ENCODE results near the gene MCAM.

Gene MCAM, protein sequence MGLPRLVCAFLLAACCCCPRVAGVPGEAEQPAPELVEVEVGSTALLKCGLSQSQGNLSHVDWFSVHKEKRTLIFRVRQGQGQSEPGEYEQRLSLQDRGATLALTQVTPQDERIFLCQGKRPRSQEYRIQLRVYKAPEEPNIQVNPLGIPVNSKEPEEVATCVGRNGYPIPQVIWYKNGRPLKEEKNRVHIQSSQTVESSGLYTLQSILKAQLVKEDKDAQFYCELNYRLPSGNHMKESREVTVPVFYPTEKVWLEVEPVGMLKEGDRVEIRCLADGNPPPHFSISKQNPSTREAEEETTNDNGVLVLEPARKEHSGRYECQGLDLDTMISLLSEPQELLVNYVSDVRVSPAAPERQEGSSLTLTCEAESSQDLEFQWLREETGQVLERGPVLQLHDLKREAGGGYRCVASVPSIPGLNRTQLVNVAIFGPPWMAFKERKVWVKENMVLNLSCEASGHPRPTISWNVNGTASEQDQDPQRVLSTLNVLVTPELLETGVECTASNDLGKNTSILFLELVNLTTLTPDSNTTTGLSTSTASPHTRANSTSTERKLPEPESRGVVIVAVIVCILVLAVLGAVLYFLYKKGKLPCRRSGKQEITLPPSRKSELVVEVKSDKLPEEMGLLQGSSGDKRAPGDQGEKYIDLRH

DNA sequence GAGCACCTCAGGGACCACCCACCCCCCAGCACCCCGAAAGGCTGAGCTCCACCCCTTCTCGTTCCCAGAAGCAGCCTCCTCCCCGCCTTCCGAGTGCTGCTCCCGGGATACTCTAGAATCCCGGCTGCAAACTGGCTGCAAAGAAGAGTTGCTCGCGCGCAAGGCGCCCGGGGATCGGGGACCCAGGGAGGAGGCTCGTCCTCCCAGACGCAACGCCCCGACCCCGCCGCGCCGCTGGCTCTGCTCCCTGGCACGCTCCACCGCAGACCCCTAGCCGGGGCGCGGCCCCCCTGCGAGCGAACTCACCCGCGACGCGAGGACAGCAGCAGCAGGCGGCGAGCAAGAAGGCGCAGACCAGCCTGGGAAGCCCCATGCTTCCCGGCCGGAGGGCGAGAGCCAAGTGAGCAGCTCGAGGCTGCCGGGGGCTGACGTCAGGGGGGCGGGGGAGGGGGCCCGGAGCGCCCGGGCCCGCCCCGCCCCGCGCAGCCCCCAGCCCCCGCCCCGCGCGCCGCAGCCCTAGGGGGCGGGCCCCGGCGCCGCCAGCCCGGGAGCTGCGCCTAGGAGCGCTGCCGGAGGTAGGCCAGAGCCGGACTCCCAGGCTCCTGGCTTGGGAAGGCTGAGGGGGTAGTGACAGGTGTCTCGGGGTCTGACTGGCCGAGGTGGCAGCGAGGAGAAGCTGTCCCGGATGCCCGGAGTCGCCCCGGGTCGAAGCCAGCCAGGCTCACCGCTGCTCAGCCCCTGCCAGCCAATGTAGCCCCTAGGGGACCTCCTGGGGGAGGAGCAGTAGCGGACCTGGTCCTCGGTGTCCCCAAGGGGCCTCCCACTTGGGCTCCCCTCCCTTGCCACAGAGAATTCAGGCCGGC lies at the start of gene MCAM:
Gene MCAM, minus strand, starts transcription at position 402 of the 863 bp plus-strand sequence. Its CDS starts 29 bp downstream, at position 373.
- DNase-seq = peak; percentile 43

DNA sequence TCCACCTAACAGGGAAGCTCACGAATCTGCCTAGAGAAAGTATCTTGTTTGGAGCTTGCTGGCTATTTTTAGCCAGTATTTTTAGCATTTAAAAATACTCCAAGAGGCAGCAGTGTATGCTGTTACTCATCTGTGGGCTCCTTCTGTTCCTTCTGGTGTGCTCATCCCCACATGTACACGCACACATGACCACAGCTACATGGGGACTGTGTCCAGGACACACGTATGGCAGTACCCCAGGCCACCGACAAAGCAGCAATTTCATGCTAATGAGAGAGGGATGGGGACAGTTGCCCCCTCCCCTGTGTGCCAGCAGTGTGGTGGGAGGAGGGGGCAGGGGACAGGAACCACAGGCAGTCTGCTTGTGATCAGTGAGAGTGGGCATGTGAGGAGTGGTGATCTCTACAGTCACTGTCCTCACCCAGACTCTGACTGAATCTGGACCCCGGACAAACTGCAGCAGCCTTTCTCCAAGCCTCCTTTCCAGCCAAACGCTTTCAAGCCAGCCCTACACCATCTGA lies 48.2 kb upstream of the MCAM start:
- DNase-seq = no peak

DNA sequence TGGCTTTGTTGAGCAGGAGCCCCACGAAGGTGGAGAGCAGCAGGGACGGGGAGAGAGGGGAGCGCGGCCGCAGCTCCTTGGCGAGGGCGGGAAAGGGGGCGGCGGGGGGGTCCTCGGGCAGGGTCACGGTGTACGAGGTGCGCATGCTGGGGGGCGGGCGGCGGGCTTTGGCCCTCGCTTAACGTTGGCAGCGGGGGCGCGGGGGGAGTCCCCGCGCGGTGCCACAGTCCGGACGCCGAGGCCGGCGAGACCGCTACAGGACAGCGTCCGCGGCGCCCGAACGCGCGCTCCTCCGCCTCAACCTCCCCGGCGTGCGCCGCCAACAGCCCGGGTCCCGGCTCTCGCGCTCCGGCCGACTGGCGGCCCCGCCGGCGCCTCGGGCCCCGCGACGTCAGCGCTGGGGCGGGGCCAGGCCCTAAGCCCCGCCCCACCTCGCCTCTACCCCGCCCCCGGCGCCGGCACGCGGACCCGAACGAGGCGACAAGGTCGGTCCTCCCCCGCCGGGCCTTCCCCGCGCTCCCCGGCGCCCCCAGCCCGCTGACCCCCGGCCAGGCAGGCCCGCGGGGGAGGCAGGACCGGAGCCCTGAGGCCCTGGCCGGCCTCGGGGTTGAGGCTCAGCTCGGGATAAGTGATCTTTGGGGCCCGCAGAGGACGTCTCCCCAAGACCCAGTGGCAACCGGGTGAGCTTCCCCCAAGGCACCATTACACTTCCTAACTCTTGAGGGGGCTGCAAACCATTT lies 47.1 kb upstream of the MCAM start:
- peak; percentile 49 for DNase-seq

DNA sequence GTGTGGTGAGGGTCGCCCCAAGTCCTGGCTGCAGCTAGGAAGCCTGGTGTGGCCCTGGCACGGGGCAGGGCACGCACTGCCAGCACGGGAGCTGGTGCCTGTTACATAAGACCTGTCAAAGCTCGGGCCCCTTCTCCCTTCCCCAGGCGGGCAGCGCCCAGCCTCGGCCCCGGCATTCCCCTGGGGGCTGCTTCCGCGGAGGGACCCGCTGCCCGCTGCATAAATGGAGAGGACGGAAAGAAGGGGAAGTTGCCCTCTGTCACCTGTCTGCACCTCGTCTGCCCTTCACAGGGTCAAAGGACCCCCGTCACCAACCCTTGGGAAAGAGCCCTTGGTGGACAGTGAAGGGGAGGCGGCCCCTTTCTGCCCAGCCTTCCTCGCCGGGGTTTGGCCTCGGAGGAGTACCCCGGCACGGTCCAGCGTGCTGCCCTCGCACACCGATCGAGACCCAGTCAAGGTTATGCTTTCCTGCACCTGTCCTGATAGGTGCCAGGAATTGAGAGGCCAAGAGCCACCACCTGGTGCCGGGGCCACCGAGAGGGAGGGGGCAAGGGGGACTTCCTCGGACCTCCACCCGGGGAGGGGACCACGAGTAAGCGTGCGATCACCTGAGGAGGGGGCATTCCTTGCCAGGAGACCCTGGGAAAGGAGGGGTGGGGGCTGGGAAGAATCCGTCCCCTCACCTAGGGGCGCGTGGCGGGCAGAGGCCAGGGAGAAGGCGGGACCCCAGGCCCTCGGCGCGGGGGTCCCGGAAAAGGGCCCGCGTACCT lies 46.3 kb upstream of the MCAM start:
- peak; percentile 56 for DNase-seq

DNA sequence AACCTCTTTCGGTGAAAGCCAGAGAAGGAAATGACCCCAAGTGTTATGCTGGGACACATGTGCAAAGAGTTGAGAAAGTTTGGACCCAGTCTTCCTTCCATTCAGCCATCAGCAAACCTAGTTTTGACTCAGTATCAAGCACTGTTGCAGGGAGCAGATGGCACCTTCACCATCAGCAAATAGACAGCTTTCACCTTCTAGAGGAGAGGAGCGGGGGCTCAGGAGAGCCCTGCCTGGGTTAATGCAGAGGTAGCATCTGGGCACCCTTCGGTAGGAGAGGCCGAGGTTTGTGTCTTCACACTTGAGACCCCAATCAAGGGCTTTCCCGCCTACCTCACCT lies 45.8 kb upstream of the MCAM start:
- peak; percentile 56 for DNase-seq

DNA sequence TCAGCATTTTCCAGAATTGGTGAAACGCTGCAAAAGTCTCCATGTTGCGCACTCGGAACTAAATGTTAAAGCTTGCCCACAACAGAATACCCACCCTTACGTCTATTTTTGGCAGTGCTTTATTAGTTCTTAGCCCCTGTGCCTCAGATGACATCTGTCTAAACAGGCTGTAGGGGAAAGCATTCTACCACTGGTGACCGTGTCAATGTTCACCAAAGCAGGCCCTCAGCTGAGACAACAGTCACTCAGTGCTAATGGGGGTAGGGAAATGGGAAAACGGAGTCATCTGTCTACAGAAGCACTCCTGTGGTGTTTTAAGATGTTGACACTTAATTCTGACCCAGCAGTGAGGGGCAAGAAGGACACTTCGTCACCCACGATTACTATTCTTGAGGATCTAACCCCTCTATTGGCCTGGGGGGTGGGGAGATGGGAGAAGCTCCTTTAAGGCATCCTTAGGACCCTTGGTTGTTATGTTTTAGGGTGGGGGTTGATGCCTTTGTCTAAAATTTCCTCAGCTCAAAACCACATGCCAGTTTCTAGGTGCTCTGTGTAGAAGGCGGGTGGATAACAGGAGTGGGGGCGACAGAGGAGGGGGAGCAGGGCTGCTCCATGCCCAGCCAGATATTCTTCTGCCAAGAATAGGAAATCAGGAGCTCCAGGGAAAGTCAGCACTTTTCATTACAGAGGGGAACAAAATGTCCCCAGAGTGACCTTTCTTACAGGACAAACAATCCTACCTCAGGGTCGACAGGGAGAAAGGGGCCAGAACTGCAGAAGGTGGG lies 45.2 kb upstream of the MCAM start:
- peak; percentile 52 for DNase-seq

DNA sequence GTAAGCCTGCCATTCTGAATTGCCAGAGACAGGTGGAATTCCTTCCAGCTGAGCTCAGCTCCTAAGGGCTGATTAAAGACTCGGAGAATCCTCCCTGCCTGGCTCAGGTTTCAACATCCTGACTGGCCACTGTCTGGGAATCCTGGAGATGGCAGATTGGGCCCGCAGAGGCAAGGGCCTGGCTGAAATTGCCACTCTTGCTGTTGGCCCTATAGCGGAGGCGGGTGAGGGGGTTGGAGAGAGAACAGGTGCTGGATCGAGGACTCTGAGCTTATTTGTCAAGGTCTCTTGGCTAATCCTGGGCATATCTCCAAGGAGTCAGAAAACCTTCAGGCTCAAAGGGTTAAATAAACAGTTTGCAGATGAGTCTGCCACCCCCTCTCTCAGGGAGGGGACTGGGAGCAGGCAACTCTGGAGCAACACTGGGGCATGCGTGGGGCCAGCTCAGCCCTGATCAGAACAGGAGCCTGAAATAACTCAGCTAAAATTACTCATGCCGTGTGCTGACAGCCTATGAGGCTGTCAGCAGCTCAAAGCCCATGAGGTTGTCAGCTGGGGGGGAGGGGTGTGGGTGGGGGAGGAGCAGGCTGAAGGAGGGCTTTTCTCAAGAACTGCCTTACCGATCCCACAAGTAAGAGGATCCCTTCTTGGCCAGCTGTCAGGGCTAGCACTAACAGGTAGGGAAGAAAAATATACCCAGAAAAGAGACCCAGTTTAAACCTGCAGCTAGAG lies 44.3 kb upstream of the MCAM start:
- peak; percentile 72 for DNase-seq

DNA sequence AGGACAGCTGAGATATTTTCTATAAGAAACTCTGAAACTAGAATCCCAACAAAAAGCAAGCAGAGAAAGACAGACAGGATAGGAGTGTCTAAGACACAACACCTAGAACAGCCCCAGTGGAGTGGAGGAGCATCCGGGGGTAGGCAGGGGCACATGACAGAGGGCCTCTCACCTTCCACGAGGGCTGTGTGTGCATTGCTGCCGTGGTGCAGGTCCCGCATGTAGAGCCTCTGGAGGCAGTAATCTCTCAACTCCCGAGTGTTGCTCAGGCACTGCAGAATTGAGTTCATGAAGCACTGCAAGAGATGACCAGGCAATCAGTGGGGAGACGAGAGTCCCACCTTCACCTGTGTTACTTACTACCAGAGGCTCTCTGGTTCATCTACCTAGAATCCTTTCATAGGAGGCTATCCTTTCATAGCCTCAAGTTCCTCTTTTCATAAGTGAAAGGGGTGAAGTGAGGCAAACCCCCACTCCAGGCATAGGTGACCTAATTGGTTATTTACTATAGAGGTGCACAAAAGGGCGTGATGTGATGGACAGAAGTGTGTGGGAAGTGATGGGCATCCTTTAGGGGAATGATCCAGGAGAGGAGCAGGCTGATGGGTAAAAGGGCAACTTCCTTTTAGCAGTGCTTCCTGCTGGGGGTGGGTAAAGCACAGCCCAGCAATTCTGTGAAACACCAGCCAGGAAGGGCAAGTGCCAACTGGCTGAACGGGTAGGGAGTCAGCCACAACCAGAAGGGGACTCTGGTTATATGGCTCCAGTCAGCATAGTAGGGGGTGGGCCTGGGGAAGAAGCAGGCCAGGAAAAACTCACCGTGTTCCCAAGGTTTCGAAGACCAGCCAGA lies 42.7 kb upstream of the MCAM start:
- no peak for DNase-seq

DNA sequence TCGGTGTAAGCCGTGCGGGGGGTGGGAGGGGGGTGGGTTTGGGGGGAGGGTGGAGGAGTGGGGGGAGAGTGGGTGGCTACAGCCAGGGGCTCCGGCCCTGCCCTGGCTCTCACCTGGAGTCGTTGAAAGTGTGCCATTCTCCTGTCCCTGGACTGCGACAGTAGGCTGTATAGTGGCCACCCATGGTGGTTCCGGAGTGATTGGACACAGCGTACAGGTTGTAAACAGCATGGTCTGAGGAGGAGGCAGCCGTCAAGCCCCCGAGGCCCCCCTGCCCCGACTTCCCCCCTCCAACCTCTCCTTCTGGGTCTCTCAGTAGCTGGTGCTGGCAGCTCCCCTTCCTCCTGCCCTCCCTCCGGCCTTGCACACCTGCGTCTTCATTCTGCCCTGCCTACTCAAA lies 40.1 kb upstream of the MCAM start:
- no peak for DNase-seq

DNA sequence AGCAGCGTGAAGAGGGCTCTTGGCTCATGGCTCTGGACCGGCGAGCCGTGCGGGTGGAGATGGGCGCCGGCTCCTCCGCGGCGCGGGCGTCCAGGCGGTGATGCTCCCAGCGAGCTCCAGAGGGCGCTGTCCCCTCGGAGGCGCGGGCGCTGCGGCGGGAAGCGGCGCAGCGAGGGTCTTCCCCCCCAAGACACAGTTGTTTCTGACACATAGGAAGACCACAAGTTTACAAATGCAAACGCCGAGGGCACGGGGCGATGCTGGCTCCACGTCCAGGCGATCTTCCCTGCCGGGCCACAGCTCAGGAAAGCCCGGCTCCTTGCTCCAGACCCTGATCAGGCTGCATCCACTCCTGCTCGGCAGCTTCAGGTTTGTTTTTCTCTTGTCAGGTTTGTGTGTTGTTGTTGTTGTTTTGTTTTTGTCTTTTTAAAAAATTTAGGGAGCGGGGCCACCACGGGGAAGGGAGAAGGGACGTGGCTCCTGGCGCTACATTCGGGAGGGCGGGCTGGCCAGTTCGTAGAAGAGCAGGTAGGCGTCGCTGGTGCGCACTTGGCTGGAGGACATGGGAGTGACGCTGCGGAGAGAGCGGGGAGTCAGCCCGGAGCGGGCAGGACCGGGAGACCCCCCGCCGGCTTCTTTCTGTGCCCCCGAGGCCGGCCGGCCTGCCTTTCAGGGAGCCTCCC lies 39.6 kb upstream of the MCAM start:
- DNase-seq = peak; percentile 43

DNA sequence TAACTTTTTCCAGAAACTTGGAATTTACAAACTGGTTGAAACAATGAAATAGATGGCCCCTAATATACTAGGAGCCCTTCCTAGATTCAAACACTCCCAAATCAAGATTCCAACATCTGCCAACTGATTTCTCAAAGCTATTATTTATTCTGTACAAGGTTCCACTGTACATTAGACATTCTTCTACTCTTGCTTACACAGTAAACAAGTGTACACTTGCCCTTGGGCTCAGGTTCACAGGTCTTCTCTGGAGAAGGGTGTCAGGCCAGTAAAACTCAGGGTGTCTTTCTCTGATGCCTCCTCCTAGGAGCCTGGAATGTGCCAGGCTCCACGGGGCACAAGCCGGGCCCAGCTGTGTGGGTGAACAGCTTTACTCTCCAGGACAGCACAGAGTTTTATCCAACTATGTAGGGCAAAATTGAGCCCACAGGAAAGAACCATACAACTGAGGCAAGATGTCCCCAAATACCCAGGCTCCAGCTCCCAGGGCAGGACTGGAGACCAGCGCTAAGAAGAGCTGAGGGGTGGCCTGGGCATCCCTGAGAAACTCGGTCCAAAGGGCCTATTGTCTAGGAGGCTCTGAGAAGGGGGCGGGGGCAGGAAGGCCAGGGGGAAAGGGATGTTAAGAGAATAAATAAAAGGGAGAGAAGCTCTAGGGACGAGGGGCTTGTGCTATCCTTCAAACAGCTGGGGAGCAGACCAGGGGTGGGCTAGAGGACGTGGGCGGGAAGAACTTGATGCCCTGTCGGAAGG lies 38.3 kb upstream of the MCAM start:
- no peak for DNase-seq

DNA sequence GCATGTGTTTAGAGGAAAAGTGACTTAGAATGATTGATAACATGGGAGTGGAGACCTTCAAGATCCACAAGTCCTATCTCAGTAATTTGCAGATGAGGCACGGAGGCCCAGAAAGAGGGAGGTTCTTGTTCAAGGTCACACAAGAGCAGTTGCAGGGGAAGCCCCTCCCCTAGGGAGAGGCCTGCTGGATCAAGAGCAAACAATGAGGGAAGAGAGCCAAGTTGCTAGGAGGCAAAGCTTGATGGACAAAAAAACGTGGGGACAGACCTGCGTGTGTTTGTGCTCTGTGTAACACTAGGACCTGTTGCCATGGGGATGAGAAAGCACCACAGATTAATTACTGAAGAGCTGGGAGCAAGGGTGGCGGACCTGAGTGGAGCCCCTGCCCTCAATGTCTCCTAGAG lies 35.9 kb upstream of the MCAM start:
- DNase-seq = peak; percentile 96

DNA sequence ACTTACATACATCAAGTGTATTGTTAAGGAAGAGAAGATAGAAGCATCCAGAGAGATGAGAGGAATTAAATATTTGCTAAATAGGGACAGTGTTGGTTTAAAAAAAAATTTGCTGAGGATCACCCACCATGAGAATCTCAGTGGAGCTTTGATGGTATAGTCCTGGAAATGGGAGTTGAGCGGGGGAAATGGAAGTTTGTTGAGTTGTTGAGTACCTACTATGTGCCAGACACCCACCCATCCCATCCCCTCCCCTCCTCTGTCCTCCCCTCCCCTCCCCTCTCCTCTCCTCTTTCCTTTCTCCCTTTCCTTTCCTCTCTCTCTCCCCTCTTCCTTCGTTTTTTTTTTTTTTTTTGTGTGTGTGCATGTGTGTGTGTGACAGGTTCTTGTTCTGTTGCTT lies 34.3 kb upstream of the MCAM start:
- no peak for DNase-seq

DNA sequence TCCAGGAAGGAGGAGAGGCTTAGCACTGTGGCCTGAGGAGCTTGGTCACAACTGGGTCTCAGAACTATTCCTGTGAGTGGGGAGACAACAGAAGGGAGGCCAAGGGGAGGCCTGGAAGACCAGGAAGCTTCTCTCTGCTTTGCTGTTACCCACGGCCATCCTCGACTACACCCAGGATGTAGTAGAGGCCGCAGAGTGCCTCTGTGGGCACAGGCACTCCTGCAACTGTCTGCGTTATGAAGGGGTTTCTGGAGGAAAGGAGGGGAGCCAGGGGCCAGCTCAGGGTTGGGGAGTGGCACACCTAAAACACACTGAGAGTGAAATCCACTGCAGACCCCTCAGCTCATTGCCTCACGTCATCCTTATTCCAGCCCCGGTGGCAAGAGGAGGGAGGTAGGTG lies 33.4 kb upstream of the MCAM start:
- no peak for DNase-seq

DNA sequence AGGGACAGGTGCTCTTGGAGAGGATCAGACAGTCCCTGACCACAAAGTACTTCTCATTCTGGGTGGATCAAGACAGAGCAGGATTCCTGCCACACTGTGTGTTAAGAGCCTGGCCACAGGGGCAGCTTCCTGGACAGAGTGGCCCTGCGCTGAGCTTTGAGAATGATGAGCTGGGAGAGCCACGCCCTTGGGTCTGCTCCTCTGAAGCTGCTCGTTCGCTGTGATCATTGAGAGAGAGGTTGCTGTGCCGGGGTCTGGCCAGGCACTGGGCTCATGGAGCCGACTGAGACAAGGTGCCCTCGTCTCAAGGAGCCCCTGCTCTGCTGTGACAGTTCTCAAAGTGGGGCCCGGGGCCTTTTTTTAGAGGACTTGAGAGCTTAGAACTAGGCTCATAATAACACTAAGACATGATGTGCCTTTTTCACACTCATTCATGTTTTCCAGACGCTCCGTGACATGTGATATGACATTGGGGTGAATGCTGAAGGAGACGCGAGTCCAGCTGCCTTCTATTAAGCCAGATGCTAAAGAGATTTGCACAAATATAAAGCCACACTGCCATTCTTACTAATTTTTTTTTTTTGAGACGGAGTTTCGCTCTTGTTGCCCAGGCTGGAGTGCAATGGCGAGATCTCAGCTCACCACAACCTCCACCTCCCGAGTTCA lies 31.1 kb upstream of the MCAM start:
- no peak for DNase-seq

DNA sequence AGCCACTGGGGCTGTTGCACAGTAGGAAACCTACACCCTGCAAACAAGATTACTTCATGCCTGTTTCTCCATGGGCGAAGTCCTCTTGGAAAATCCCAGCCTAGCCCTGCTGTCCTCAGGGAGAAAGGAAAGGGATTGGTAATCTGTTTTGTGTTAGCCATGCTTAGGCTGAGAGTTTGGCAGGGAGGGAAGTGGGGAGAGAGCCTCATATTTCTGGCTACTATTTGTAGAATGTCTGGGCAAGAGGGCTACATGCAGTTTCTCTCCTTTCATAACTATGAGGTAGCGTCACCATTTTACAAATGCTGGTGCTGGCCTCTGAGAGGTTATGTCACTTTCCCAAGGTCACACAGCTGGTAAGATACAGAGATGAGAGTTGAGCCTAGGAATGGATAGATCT lies 30.3 kb upstream of the MCAM start:
- DNase-seq = no peak

DNA sequence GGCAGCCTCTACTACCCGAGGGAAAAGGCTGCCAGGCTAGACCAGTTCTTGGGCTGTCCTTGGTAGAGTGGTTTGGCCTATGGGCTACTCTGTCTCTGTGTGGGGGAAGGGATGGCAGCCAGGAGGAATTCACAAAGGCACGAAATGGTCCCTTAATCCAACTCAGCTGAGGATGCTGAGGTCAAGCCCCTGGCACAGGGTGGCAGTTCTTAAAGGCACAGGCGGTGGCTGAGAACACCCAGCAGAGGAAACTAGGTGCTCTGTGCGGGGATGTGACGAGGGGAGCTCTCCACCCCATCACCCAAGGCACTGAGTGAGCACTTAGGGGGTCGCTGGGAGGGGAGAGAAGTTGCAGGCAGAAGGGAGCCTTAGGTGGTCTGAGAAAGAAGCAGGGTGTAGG lies 29.7 kb upstream of the MCAM start, which contains the start of gene MFRP:
Gene MFRP, minus strand, starts transcription at position 101 of the 400 bp plus-strand sequence. CDS start 192 bp downstream, outside the sequence.
- no peak for DNase-seq

Data from NCI-H1092 treated with DMSO at 0.1 percent for 48 hours (cell line).